ENCODE results near the gene CADPS2.
"Not testable (repeated sequence)": the region's sequence is repeated elsewhere in the genome, so short reads cannot be mapped to it uniquely, and the experiment has no call there.

CADPS2 gene

GRCh38 chr7:122658856-122659255 lies 227.4 kb downstream of the CADPS2 start:
- DNase-seq, result no peak

DNA sequence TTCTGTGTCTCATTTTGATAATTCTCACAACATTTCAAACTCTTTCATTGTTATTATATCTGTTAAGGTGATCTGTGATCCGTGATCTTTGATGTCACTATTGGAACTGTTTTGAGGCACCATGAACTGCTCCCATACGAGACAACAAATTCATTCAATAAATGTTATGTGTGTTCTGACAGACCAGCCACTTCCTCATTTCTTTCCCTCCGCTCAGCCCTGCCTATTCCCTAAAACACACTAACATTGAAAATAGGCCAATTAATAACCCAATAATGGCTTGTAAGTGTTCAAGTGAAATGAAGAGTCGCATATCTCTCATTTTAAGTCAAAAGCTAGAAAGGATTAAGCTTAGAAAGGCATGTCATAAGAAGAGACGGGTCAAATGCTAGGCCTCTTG lies 232.6 kb downstream of the CADPS2 start:
- DNase-seq, result no peak

GRCh38 chr7:122652876-122653275 lies 233.4 kb downstream of the CADPS2 start:
- no peak for DNase-seq

DNA sequence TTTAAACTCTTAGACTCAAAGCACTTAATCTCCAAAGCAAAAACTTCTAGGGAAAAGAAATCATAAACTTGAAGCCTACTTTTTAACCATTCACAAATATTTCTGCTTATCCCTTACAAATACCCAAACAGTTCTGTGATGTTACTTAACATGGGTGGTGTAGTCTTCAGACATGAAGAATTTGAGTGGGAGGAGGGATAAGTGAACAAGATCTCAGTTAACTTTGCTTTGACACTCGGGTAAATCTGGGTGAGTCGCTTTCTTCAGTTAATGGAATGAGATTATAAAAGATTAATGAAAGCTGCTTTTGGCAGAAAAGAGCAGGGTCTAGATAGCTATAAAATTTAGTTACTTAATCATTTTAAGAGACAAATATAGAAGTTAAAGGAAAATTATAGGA lies 234.8 kb downstream of the CADPS2 start:
- DNase-seq, result no peak

- no peak for DNase-seq
These were observed 243.0 kb downstream of the CADPS2 start for GRCh38 chr7:122643250-122643649.

- DNase-seq, result no peak
These were observed 247.8 kb downstream of the CADPS2 start for GRCh38 chr7:122638459-122638858.

- no peak for DNase-seq
These were observed 248.5 kb downstream of the CADPS2 start for GRCh38 chr7:122637784-122638183.

DNA sequence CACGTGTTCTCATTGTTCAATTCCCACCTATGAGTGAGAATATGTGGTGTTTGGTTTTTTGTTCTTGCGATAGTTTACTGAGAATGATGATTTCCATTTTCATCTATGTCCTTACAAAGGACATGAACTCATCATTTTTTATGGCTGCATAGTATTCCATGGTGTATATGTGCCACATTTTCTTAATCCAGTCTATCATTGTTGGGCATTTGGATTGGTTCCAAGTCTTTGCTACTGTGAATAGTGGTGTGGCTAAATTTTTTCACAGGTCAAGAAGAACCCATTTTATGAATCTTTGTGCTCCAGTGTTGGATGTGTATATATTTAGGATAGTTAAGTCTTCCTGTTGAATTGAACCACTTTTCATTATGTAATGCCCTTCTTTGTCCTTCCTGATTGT lies 250.8 kb downstream of the CADPS2 start:
- not testable (repeated sequence) for DNase-seq

GRCh38 chr7:122633472-122633871 lies 252.8 kb downstream of the CADPS2 start:
- DNase-seq, result no peak

- DNase-seq, result no peak
These were observed 254.0 kb downstream of the CADPS2 start for GRCh38 chr7:122632238-122632637.

DNA sequence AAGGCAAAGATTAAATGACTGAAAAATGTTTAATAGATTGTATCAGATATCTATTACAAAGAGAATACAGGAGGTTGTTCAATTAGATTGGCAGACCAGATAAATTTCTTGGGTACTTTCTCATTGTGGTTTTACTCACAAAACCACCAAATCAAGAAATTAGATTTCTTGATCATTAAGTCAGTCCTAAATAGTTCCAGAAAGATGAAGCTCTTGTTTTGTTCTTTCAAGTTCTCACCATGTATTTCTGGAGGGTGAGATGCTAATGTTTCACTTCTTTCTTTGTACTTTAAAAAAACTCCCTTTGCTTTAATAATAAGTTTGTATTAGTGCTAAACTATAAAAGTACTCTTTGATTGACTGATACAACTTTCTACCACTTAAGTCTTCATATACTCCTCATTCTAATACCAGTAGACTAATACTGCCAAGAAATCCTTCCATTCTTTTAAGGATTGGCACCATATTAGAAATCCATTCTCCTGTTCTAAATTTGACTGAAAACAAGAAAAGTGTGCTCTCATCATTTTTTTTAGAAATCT lies 256.8 kb downstream of the CADPS2 start:
- no peak for DNase-seq

DNA sequence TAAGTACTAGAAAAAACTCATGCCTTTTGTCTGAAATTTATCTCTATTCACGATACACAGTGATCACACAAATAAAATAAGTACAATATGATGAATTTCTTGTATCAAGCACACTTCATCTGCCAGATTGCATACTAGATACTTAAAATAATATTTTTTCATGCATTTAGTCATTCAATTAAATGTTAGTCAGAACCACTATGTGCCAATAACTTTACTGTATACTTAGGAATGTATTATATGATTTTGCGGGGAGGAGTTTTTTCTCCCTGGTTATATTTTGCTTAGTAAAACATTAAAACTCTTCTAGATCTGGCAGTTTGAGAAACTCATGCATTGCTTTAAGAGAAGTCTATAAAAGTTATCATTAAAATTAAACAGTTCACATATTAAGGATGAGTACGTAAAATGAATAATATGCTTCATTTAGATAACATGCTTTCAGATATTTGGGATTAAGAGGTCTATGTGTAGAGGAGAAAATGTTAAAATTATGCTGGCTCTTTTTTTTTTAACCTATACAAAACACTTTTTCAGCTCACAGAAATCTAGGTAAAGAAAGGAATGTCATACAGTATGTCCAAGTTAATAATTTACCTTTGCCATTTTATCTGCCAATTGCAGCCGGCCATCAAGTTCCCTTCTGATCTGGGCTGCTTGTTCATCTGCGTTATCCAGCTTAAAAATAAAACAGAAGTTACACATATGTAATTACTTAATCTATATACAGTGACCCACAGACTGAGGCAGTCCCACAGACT lies 257.4 kb downstream of the CADPS2 start:
- DNase-seq, result no peak

- no peak for DNase-seq
These were observed 259.5 kb downstream of the CADPS2 start for GRCh38 chr7:122626785-122627184.

DNA sequence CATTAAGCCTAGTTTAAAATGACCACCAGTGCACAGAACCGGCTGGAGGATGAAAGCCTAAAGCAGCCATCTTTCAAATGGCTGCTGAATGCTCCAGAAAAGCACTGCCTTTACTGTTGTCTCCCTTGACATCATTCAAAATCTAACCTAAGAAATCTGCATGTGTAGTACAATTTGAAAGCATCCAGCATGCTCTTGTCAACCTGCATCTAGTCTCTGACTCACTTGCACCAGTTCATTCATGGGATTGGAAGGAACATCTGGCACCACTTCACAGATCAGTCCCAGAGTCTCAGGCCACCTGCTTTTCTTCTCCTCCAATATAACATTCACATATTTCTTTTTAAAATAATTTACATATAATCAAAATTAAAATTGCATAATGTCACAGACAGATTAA lies 263.6 kb downstream of the CADPS2 start:
- DNase-seq, result no peak

DNA sequence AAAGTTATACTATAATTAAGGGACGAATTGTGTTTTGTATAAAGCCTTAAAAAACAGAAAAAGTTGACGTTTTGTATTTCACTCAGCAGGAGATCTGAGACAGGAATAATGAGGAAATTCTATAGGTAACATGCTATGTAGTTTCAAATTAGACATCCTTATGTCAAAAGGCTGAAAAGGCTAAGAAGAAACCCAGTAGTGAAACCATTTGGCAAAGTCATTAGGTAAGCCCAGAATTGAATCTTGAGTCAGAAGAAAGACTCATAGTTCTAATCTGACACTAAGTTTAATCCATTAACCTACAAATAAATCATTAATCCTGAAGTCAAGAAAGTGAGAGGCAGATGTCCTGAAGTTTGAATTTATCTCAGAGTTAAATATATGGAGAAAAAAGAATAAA lies 266.6 kb downstream of the CADPS2 start:
- no peak for DNase-seq

GRCh38 chr7:122618585-122619189 lies 267.6 kb downstream of the CADPS2 start:
- DNase-seq, result no peak

DNA sequence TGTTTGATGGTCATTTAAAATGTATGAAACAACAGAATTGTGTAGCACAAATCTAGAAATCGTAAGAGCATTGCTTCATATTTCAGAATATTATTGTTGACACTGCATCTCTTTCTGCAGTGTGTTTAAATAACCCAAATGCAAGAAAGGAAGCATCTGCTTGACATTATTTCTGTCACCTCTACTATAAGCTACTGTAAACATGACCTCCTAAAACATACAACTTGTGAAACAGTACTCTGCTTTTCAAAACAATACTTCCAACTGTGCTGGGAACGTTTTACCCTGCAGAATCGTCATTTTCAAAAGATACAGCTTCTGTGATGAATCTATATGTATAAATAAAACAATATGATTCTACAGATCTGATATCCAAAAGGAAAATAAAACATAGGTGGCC lies 269.3 kb downstream of the CADPS2 start:
- DNase-seq, result no peak

DNA sequence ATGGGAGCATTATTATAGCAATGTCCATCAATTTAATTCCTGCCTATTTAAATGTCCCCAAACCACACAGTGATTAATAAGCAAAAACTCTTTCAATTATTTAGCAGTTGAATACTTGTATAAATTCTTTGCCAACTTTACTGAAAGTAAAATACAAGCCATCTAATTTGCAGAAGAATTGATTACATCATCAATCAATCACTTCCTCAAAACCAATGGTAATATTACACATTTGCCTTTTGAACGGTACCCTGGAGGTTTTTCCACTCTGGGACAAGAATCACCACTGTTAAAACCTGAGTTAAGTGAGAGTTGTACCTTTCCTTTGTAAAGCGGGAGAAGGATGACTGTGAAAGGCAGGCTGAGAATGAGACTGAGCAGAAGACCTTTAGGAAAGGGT lies 280.3 kb downstream of the CADPS2 start:
- DNase-seq, result no peak

GRCh38 chr7:122604251-122604650 lies 282.0 kb downstream of the CADPS2 start:
- no peak for DNase-seq

- DNase-seq, result no peak
These were observed 283.5 kb downstream of the CADPS2 start for GRCh38 chr7:122602800-122603199.

GRCh38 chr7:122600630-122601029 lies 285.6 kb downstream of the CADPS2 start:
- no peak for DNase-seq

DNA sequence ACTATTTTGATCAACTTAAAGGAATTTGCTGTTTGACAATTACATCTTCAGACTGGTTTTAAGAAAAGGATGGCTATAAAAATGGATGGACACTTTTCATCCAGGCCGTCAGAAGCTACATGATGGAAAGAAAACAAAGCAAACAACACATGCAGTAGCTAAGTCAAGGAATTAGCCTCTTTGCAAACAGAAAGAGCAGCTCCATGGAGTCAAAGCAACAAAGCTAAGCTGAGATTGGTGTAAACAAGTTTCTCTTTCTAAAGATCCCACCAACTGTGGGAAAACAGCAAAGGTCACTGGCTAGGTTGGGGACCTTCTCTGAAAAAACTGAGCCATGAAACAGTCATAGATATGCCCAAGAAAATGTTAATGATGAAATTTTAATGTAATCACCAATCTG lies 286.2 kb downstream of the CADPS2 start:
- no peak for DNase-seq

GRCh38 chr7:122597277-122597676 lies 289.0 kb downstream of the CADPS2 start:
- DNase-seq, result no peak

DNA sequence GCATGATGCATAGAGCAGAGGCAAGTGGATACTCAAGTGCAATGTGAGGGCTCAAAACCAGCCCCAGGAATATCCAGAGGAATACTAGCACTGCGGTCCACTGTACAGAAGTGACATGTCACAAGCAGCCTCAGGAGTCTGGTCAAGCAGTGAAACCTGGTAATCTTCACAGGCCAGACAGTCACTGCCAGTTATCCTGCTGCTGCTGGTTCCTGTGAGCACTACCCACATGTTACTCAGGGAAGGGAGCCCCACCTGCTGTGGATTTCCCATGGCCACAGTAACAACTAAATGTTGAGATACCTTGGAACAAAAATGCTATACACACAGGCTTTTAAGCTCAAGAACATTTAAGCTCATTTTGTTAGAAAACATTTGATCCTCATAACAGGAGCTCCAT lies 290.4 kb downstream of the CADPS2 start:
- no peak for DNase-seq

- peak; percentile 0 for DNase-seq
These were observed 297.6 kb downstream of the CADPS2 start for GRCh38 chr7:122588621-122589020.

Data from EL (cell line).